Bronchial epithelial cell (primary cell): ENCODE data around the gene SEC23IP. TPM values are rescaled to one million over a fixed set of nuclear protein-coding genes. Genes with fewer than 3 reads are reported as not detected.

Experiments used
- DNase-seq: peaks from one replicate; pipeline ENCODE4 v3.0.0-alpha.2; 2010; ENCODE audit warnings: low read depth
- FAIRE-seq: peaks from 2 replicates; lab custom pipeline; 2011; peaks lifted over from hg19 to GRCh38; lab: Jason Lieb, UNC
- H3K27me3 ChIP-seq: 2 replicates; pipeline ENCODE4 v1.5.1; 2011; ENCODE audit warnings: low read length; ENCODE audit not compliant: control insufficient read depth, insufficient read depth
- H3K36me3 ChIP-seq: 2 replicates; pipeline ENCODE4 v1.5.1; 2011; ENCODE audit warnings: low read length; ENCODE audit not compliant: control insufficient read depth, insufficient read depth
- H3K4me3 ChIP-seq: 2 replicates; pipeline ENCODE4 v1.5.1; 2011; ENCODE audit warnings: mild to moderate bottlenecking, low read depth, low read length, control low read depth
- CTCF ChIP-seq: IDR thresholded peaks from 2 replicates; pipeline ENCODE4 v1.5.1; 2011; ENCODE audit warnings: mild to moderate bottlenecking, moderate library complexity, low read length, control low read depth, inconsistent platforms; ENCODE audit not compliant: insufficient read depth, severe bottlenecking
- total RNA-seq: library from RNA; depleted of rRNA; stranded (reverse); fragments of >200 nt; gene quantifications from 2 replicates; pipeline ENCODE4 v1.2.1, GENCODE V29; 2014

Gene SEC23IP
- 10.3 and 22.5 TPM in 2 replicates for total RNA-seq

DNA sequence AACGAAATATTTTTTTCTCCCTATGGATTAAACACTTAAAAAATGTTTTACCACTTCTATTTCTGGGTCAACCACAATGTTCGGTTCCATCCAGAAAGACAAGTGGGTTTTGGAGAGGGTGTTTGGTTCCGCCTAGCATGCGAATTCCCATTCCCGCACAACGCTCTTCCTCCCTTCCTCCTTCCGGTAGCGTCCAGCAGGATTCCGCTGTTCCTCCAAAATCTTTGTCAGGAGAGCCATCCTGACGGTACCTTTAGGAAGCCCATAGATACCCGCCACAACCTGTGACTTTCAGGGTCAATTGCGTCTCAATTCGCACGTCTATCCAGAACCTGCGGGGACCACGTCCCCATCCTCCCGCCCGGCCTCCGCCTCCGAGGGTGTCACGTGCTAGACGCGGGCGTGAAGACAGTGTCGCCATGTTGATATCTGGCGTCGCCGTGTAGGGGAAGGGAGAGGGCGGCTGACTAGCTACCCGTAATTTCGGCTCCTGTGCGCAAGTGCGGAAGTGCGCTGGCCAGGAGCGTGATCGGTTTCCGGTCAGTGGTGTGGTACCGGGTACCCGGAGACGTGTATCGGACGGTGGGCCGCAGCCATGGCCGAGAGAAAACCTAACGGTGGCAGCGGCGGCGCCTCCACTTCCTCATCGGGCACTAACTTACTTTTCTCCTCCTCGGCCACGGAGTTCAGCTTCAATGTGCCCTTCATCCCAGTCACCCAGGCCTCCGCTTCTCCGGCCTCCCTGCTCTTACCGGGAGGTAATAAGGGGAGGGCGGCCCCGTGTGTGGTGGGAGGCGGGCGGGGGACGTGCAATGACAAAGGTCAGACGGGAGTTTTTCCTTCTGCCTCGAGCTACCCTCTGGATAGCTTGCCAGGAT is at the start of gene SEC23IP:
SEC23IP (plus strand) TSS at position 543 of the 878 bp plus-strand sequence; CDS start at position 596, 53 bp downstream.
- peak; percentile 88 for DNase-seq
- TF ChIP-seq CTCF: no peak
- FAIRE-seq: no peak
- Histone ChIP-seq H3K36me3 (no peaks in the 10 kb centered on the region), H3K4me3 (peak within 1 kb of the TSS; percentile 76), H3K27me3 (no peaks in the 10 kb centered on the region)

DNA sequence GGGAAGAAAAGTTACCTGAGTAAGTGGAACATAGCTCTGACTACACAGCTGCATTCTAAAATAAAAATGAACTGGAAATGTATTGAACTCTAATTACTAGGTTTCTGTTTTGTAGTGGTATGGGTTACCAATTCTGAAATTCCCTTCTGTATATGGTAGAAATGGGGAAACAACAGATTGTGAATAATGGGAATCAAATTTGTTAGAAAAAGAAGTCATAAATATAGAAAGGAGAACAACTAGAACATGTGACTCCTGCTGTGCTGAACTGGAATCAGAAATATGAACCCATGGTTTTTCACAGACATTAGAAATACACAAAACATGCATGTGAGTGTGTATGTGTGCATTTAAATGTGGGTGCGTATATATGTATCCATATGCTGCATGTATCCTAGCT is 46.9 kb upstream of the SEC23IP start:
- FAIRE-seq (no peak), DNase-seq (no peak)
- no peak overlapping the region for H3K4me3 ChIP-seq
- no peak for TF ChIP-seq CTCF
- peaks cover 8% of the 10 kb centered on the region for H3K36me3 ChIP-seq
- H3K27me3 ChIP-seq: no peaks in the 10 kb centered on the region

GRCh38 chr10:119849031-119849789 is 43.3 kb upstream of the SEC23IP start:
- Histone ChIP-seq H3K27me3 (no peaks in the 10 kb centered on the region), H3K4me3 (no peak overlapping the region), H3K36me3 (peaks cover 11% of the 10 kb centered on the region)
- FAIRE-seq (no peak), DNase-seq (no peak)
- TF ChIP-seq CTCF: no peak

GRCh38 chr10:119849944-119850343 is 42.6 kb upstream of the SEC23IP start:
- no peak for TF ChIP-seq CTCF
- H3K36me3 ChIP-seq: peaks cover 11% of the 10 kb centered on the region
- FAIRE-seq (no peak), DNase-seq (no peak)
- H3K4me3 ChIP-seq: no peak overlapping the region
- H3K27me3 ChIP-seq: no peaks in the 10 kb centered on the region

GRCh38 chr10:119852277-119852676 is 40.3 kb upstream of the SEC23IP start:
- no peak for FAIRE-seq
- H3K36me3 ChIP-seq: peaks cover 10% of the 10 kb centered on the region
- no peaks in the 10 kb centered on the region for H3K27me3 ChIP-seq
- no peak overlapping the region for H3K4me3 ChIP-seq
- no peak for DNase-seq
- no peak for TF ChIP-seq CTCF
